CD8-positive, alpha-beta memory T cell (primary cell): Measurements from ENCODE around the gene TMPRSS4. TPM values are rescaled to one million over a fixed set of nuclear protein-coding genes. Genes with fewer than 3 reads are reported as not detected.

Experiments
- CTCF ChIA-PET: fragments of 350-600 bp; sonication (Branson Sonifier 250); formaldehyde crosslinking; loops from one replicate; lab custom pipeline; 2021; ENCODE audit warnings: antibody characterized with exemption; lab: Charles Lee
- POLR2A ChIA-PET: fragments of 350-600 bp; sonication (Branson Sonifier 250); formaldehyde crosslinking; loops from one replicate; lab custom pipeline; 2021; ENCODE audit warnings: antibody characterized with exemption; lab: Charles Lee
- DNase-seq, 5 donors: peaks; one replicate each; pipeline versions ENCODE4 v3.0.0 to v3.0.0-alpha.2; 2020 to 2022; ENCODE audit warnings: mixed read lengths in 1 of 5
- H3K27ac ChIP-seq: one replicate; pipeline ENCODE4 v1.7.0; 2013; ENCODE audit warnings: low read depth, mild to moderate bottlenecking, low read length, moderate library complexity
- H3K27me3 ChIP-seq: 2 replicates; pipeline ENCODE4 v1.7.0; 2013; ENCODE audit warnings: low read length, mild to moderate bottlenecking; ENCODE audit not compliant: insufficient read depth, poor library complexity, severe bottlenecking
- H3K36me3 ChIP-seq: 2 replicates; pipeline ENCODE4 v1.7.0; 2013; ENCODE audit warnings: mild to moderate bottlenecking, low read length, moderate library complexity; ENCODE audit not compliant: insufficient read depth
- H3K4me1 ChIP-seq: 2 replicates; pipeline ENCODE4 v1.7.0; 2013; ENCODE audit warnings: mild to moderate bottlenecking, low read length, moderate library complexity; ENCODE audit not compliant: insufficient read depth
- H3K4me3 ChIP-seq: 2 replicates; pipeline ENCODE4 v1.7.0; 2013; ENCODE audit warnings: mild to moderate bottlenecking, low read length
- H3K9me3 ChIP-seq: 2 replicates; pipeline ENCODE4 v1.7.0; 2013; ENCODE audit warnings: mild to moderate bottlenecking, low read length
- H3K27ac Mint-ChIP-seq, 8 donors: one replicate each; pipeline ENCODE4 v1.8.0; 2020 to 2021; ENCODE audit warnings: mixed read lengths in 8 of 8, mild to moderate bottlenecking in 6 of 8, inconsistent platforms in 3 of 8, moderate library complexity in 3 of 8
- H3K27me3 Mint-ChIP-seq, 2 donors: one replicate each; pipeline ENCODE4 v1.8.0; 2020 to 2021; ENCODE audit warnings: mixed read lengths in 2 of 2, mild to moderate bottlenecking in 1 of 2, moderate library complexity in 1 of 2
- H3K36me3 Mint-ChIP-seq, 3 donors: one replicate each; pipeline ENCODE4 v1.8.0; 2020 to 2021; ENCODE audit warnings: mixed read lengths in 3 of 3, inconsistent platforms in 1 of 3, mild to moderate bottlenecking in 1 of 3
- H3K4me1 Mint-ChIP-seq, 3 donors: one replicate each; pipeline ENCODE4 v1.8.0; 2020 to 2021; ENCODE audit warnings: mixed read lengths in 3 of 3, inconsistent platforms in 1 of 3, mild to moderate bottlenecking in 1 of 3
- H3K4me3 Mint-ChIP-seq, 7 donors: one replicate each; pipeline ENCODE4 v1.8.0; 2020 to 2021; ENCODE audit warnings: mixed read lengths in 7 of 7, mild to moderate bottlenecking in 6 of 7, moderate library complexity in 4 of 7, inconsistent platforms in 2 of 7
- H3K9me3 Mint-ChIP-seq, 5 donors: one replicate each; pipeline ENCODE4 v1.8.0; 2020 to 2022; ENCODE audit warnings: mixed read lengths in 5 of 5, mild to moderate bottlenecking in 3 of 5, moderate library complexity in 2 of 5, inconsistent platforms in 1 of 5
- polyA plus RNA-seq: library from polyadenylated mRNA; unstranded; fragments of 300-500 nt; fragmentation: Illumina TruSeq; gene quantifications from one replicate; pipeline ENCODE4 v1.2.3, GENCODE V29; 2021
- total RNA-seq, 2 experiments: library from RNA; stranded (reverse); gene quantifications; one replicate each; pipeline ENCODE4 v1.2.3, GENCODE V29; 2021

TMPRSS4 gene
- total and polyA plus RNA-seq, 3 experiments from 2014 or later, result not detected

- H3K36me3 Mint-ChIP-seq, result no peaks in the 10 kb centered on the region
- peaks cover 17% of the 10 kb centered on the region in 2 donors for H3K27me3 Mint-ChIP-seq
- DNase-seq, result no peak
- Histone ChIP-seq H3K27me3 (no peaks in the 10 kb centered on the region), H3K9me3 (no peaks in the 10 kb centered on the region), H3K4me1 (no peaks in the 10 kb centered on the region), H3K27ac (no peak overlapping the region), H3K4me3 (no peak overlapping the region), H3K36me3 (no peaks in the 10 kb centered on the region)
- no peaks in the 10 kb centered on the region for H3K9me3 Mint-ChIP-seq
- H3K4me1 Mint-ChIP-seq, result peaks cover 8 to 25% (median 24%) of the 10 kb centered on the region in 3 donors
- ChIA-PET POLR2A (interaction anchor here (0.6 kb wide), 1 partner anchor 111 kb away, joined by 4 read pairs; no protein-coding TSS in a partner anchor), CTCF (interaction anchor here (1.8 kb wide), 1 partner anchor 59 kb away, joined by 5 read pairs; no protein-coding TSS in a partner anchor)
- no peak overlapping the region for H3K4me3 Mint-ChIP-seq
- peak overlapping the region in 1 of 8 donors; percentile 54 for H3K27ac Mint-ChIP-seq
Observed at GRCh38 chr11:118112711-118113430, 36.0 kb downstream of the TMPRSS4 start.

GRCh38 chr11:118114266-118114665 lies 37.4 kb downstream of the TMPRSS4 start:
- H3K4me3 ChIP-seq, result no peak overlapping the region
- Mint-ChIP-seq H3K9me3 (no peaks in the 10 kb centered on the region), H3K4me1 (peaks cover 10 to 31% (median 30%) of the 10 kb centered on the region in 3 donors), H3K4me3 (no peak overlapping the region), H3K27ac (peak overlapping the region in 1 of 8 donors; percentile 16), H3K27me3 (peaks cover 17 to 19% of the 10 kb centered on the region in 2 donors), H3K36me3 (no peaks in the 10 kb centered on the region)
- no peaks in the 10 kb centered on the region for H3K27me3 ChIP-seq
- CTCF ChIA-PET, result interaction anchor here (1.8 kb wide), 1 partner anchor 57 kb away, joined by 5 read pairs; no protein-coding TSS in a partner anchor
- no peak overlapping the region for H3K27ac ChIP-seq
- no peak for DNase-seq
- POLR2A ChIA-PET, result no interaction called here
- no peaks in the 10 kb centered on the region for H3K36me3 ChIP-seq
- no peaks in the 10 kb centered on the region for H3K9me3 ChIP-seq
- no peaks in the 10 kb centered on the region for H3K4me1 ChIP-seq

- H3K4me1 Mint-ChIP-seq, result peaks cover 10 to 31% (median 30%) of the 10 kb centered on the region in 3 donors
- no peak for DNase-seq
Observed at GRCh38 chr11:118115048-118115447, 38.2 kb downstream of the TMPRSS4 start.

GRCh38 chr11:118117790-118118601 lies 41.1 kb downstream of the TMPRSS4 start:
- DNase-seq, result peak in 1 of 5 donors; percentile 1
- POLR2A ChIA-PET, result no interaction called here
- no peak overlapping the region for H3K4me3 Mint-ChIP-seq

More at GRCh38 chr11:118115048-118115447, 38.2 kb downstream of the TMPRSS4 start:
- no peaks in the 10 kb centered on the region for H3K9me3 ChIP-seq
- ChIA-PET CTCF (no interaction called here), POLR2A (no interaction called here)
- H3K27me3 ChIP-seq, result no peaks in the 10 kb centered on the region
- H3K4me1 ChIP-seq, result no peaks in the 10 kb centered on the region
- no peak overlapping the region for H3K4me3 ChIP-seq
- no peaks in the 10 kb centered on the region for H3K9me3 Mint-ChIP-seq
- H3K27me3 Mint-ChIP-seq, result peaks cover 17 to 19% of the 10 kb centered on the region in 2 donors
- H3K36me3 ChIP-seq, result no peaks in the 10 kb centered on the region
- no peaks in the 10 kb centered on the region for H3K36me3 Mint-ChIP-seq
- H3K4me3 Mint-ChIP-seq, result peak overlapping the region in 1 of 7 donors; percentile 59
- H3K27ac Mint-ChIP-seq, result no peak overlapping the region
- no peak overlapping the region for H3K27ac ChIP-seq

GRCh38 chr11:118120793-118121192 lies 43.9 kb downstream of the TMPRSS4 start:
- Mint-ChIP-seq H3K27ac (no peak overlapping the region), H3K4me3 (no peak overlapping the region), H3K36me3 (no peaks in the 10 kb centered on the region), H3K4me1 (peaks cover 5 to 17% (median 16%) of the 10 kb centered on the region in 3 donors), H3K27me3 (peaks cover 0 to 12% of the 10 kb centered on the region in 2 donors), H3K9me3 (peaks cover 0 to 3% (median 0%) of the 10 kb centered on the region in 5 donors)
- DNase-seq, result no peak
- Histone ChIP-seq H3K27ac (no peak overlapping the region), H3K36me3 (no peaks in the 10 kb centered on the region), H3K4me1 (no peaks in the 10 kb centered on the region), H3K4me3 (no peak overlapping the region), H3K9me3 (no peaks in the 10 kb centered on the region), H3K27me3 (no peaks in the 10 kb centered on the region)
- ChIA-PET POLR2A (no interaction called here), CTCF (no interaction called here)

More at GRCh38 chr11:118117790-118118601, 41.1 kb downstream of the TMPRSS4 start:
- Histone ChIP-seq H3K4me3 (no peak overlapping the region), H3K27ac (no peak overlapping the region), H3K27me3 (no peaks in the 10 kb centered on the region), H3K9me3 (no peaks in the 10 kb centered on the region), H3K4me1 (no peaks in the 10 kb centered on the region), H3K36me3 (no peaks in the 10 kb centered on the region)
- CTCF ChIA-PET, result interaction anchor here (1.6 kb wide), 1 partner anchor 9 kb away, joined by 4 read pairs; no protein-coding TSS in a partner anchor
- Mint-ChIP-seq H3K4me1 (peaks cover 10 to 31% (median 30%) of the 10 kb centered on the region in 3 donors), H3K9me3 (peaks cover 0 to 3% (median 0%) of the 10 kb centered on the region in 5 donors), H3K27me3 (peaks cover 9 to 15% of the 10 kb centered on the region in 2 donors), H3K27ac (peak overlapping the region in 4 of 8 donors; percentile 8 to 65 (median 32)), H3K36me3 (no peaks in the 10 kb centered on the region)

GRCh38 chr11:118124929-118125535 lies 48.2 kb downstream of the TMPRSS4 start:
- H3K4me1 ChIP-seq, result no peaks in the 10 kb centered on the region
- no peak overlapping the region for H3K4me3 ChIP-seq
- H3K36me3 Mint-ChIP-seq, result no peaks in the 10 kb centered on the region
- no peak overlapping the region for H3K27ac ChIP-seq
- H3K27ac Mint-ChIP-seq, result peak overlapping the region in 1 of 8 donors; percentile 88
- no peaks in the 10 kb centered on the region for H3K4me1 Mint-ChIP-seq
- no peak overlapping the region for H3K4me3 Mint-ChIP-seq
- DNase-seq, result no peak
- H3K9me3 Mint-ChIP-seq, result peaks cover 0 to 3% (median 0%) of the 10 kb centered on the region in 5 donors
- H3K27me3 Mint-ChIP-seq, result peaks cover 8 to 19% of the 10 kb centered on the region in 2 donors
- POLR2A ChIA-PET, result no interaction called here
- CTCF ChIA-PET, result no interaction called here
- H3K9me3 ChIP-seq, result no peaks in the 10 kb centered on the region
- no peaks in the 10 kb centered on the region for H3K27me3 ChIP-seq
- no peaks in the 10 kb centered on the region for H3K36me3 ChIP-seq

GRCh38 chr11:118126082-118126838 lies 49.4 kb downstream of the TMPRSS4 start:
- POLR2A ChIA-PET, result no interaction called here
- Histone ChIP-seq H3K27me3 (no peaks in the 10 kb centered on the region), H3K4me3 (no peak overlapping the region), H3K27ac (no peak overlapping the region), H3K36me3 (no peaks in the 10 kb centered on the region), H3K4me1 (no peaks in the 10 kb centered on the region), H3K9me3 (no peaks in the 10 kb centered on the region)
- H3K4me3 Mint-ChIP-seq, result no peak overlapping the region
- H3K4me1 Mint-ChIP-seq, result no peaks in the 10 kb centered on the region
- no peaks in the 10 kb centered on the region for H3K36me3 Mint-ChIP-seq
- peaks cover 8 to 20% of the 10 kb centered on the region in 2 donors for H3K27me3 Mint-ChIP-seq
- H3K9me3 Mint-ChIP-seq, result no peaks in the 10 kb centered on the region
- CTCF ChIA-PET, result no interaction called here
- peak overlapping the region in 1 of 8 donors; percentile 72 for H3K27ac Mint-ChIP-seq
- DNase-seq, result no peak
